Transverse colon (tissue), 4 donors: ENCODE results near the gene HPN. TPM values are rescaled to one million over a fixed set of nuclear protein-coding genes. Genes with fewer than 3 reads are reported as not detected.

Source experiments
- DNase-seq: peaks from one replicate; pipeline ENCODE4 v3.0.0-alpha.2; 2019
- H3K27ac ChIP-seq, 4 donors: fragments of 200-600 bp; sonication (generic); 2 replicates each; pipeline ENCODE4 v1.5.1; 2016 to 2018; ENCODE audit warnings: inconsistent platforms in 4 of 4
- H3K27me3 ChIP-seq: fragments of 200-600 bp; sonication (generic); 2 replicates; pipeline ENCODE4 v1.5.1; 2017; ENCODE audit warnings: inconsistent platforms
- H3K36me3 ChIP-seq, 4 donors: fragments of 200-600 bp; sonication (generic); 2 replicates each; pipeline ENCODE4 v1.5.1; 2017 to 2019; ENCODE audit warnings: inconsistent platforms in 4 of 4
- H3K4me1 ChIP-seq, 4 donors: fragments of 200-600 bp; sonication (generic); 2 replicates each; pipeline ENCODE4 v1.5.1; 2017 to 2020; ENCODE audit warnings: inconsistent platforms in 4 of 4
- H3K4me3 ChIP-seq, 4 donors: fragments of 200-600 bp; sonication (generic); 1 replicate in 1 of 4; 2 replicates in 3 of 4; pipeline versions ENCODE4 v1.5.1 to v1.6.1; 2017 to 2019; ENCODE audit warnings: inconsistent platforms in 4 of 4
- H3K9me3 ChIP-seq, 2 donors: fragments of 200-600 bp; sonication (generic); 2 replicates each; pipeline ENCODE4 v1.5.1; 2017 to 2019; ENCODE audit warnings: inconsistent platforms in 2 of 2
- CTCF ChIP-seq, 5 experiments: fragments of 200-600 bp in 3 of 5; fragments of 450-650 bp in 2 of 5; sonication (generic) in 3 of 5; IDR thresholded peaks; 1 replicate in 2 of 5; 2 replicates in 3 of 5; pipeline ENCODE4 v1.5.1; 2016 to 2017; ENCODE audit warnings: antibody characterized with exemption in 5 of 5, inconsistent platforms in 3 of 5, mild to moderate bottlenecking in 2 of 5, moderate library complexity in 1 of 5
- EP300 ChIP-seq: sonication (generic); formaldehyde crosslinking; IDR thresholded peaks from one replicate; pipeline ENCODE4 v1.6.1; 2017; ENCODE audit warnings: antibody characterized with exemption, low read depth
- POLR2A ChIP-seq: fragments of 450-650 bp; IDR thresholded peaks from one replicate; pipeline ENCODE4 v1.6.1; 2016; ENCODE audit warnings: antibody characterized with exemption, mild to moderate bottlenecking, moderate library complexity
- POLR2AphosphoS5 ChIP-seq, 3 donors: sonication (generic); formaldehyde crosslinking; IDR thresholded peaks; one replicate each; pipeline ENCODE4 v1.6.1; 2016; ENCODE audit warnings: antibody characterized with exemption in 3 of 3
- WGBS, 2 donors: methylation state at CpG; one replicate each; pipeline ENCODE4 v1.1.5; 2018; ENCODE audit warnings: low coverage in 1 of 2; 5-methylcytosine and 5-hydroxymethylcytosine counted together
- in situ Hi-C, 4 donors: fragments of 200-750 bp; cut with MboI; loops; one replicate each; pipeline versions ENCODE4 v1.15.0 to v1.15.1; 2017; ENCODE audit warnings: low sequenced_read_pairs in 3 of 4, low pct_ligation_motif_present in 1 of 4, low pct_unique_long_range_greater_than_20kb in 1 of 4
- intact Hi-C: fragments of 100-400 bp; cut with DNase I; formaldehyde crosslinking; loops from one replicate; pipeline ENCODE4 v1.15.1; 2023; ENCODE audit warnings: low total_unique reads
- total RNA-seq, 4 donors: library from RNA; depleted of rRNA; stranded (reverse); fragments of >200 nt; gene quantifications; one replicate each; pipeline ENCODE4 v1.1.0, GENCODE V29; 2016

The HPN gene
- total RNA-seq, 4 donors from 2014 or later = 0.32 to 0.68 TPM; not detected in 2

GRCh38 chr19:35083691-35084508 lies 42.4 kb downstream of the HPN start:
- no peaks in the 10 kb centered on the region for H3K9me3 ChIP-seq
- intact Hi-C loops = no loop called here
- H3K4me1 ChIP-seq = no peaks in the 10 kb centered on the region
- TF ChIP-seq CTCF (IDR thresholded peaks at IDR 0.05) (no peak), EP300 (no peak), POLR2AphosphoS5 (IDR thresholded peaks at IDR 0.05) (no peak), POLR2A (no peak)
- no peak overlapping the region for H3K4me3 ChIP-seq
- no peak for DNase-seq
- H3K27ac ChIP-seq = no peak overlapping the region
- in situ Hi-C loops = no loop called here
- 82% methylated on average over 15 of the region's 15 CpGs; no CpG with 5 or more reads in 1 of the 2 donors for WGBS, 2 donors
- H3K36me3 ChIP-seq = no peaks in the 10 kb centered on the region
- no peaks in the 10 kb centered on the region for H3K27me3 ChIP-seq

- Histone ChIP-seq H3K4me1 (no peaks in the 10 kb centered on the region), H3K9me3 (no peaks in the 10 kb centered on the region), H3K27ac (no peak overlapping the region), H3K4me3 (no peak overlapping the region), H3K36me3 (no peaks in the 10 kb centered on the region), H3K27me3 (peaks cover 3% of the 10 kb centered on the region)
- TF ChIP-seq POLR2AphosphoS5 (IDR thresholded peaks at IDR 0.05) (no peak), EP300 (no peak), CTCF (IDR thresholded peaks at IDR 0.05) (no peak), POLR2A (no peak)
- intact Hi-C loops (no loop called here), in situ Hi-C loops (no loop called here)
- no peak for DNase-seq
- WGBS, 2 donors = 91 to 100% methylated on average over 1 to 3 of the region's 3 CpGs
Measured at GRCh38 chr19:35084509-35084762, 42.9 kb downstream of the HPN start.

- H3K27me3 ChIP-seq = peaks cover 7% of the 10 kb centered on the region
- peaks cover 0 to 8% (median 2%) of the 10 kb centered on the region in 4 donors for H3K4me1 ChIP-seq
- no peak overlapping the region for H3K27ac ChIP-seq
- intact Hi-C loops = no loop called here
- no peak for TF ChIP-seq EP300
- no peak for TF ChIP-seq POLR2AphosphoS5 (IDR thresholded peaks at IDR 0.05)
- no peak for TF ChIP-seq POLR2A
- TF ChIP-seq CTCF (IDR thresholded peaks at IDR 0.05) = no peak
- in situ Hi-C loops = no loop called here
- 59 to 80% methylated on average over 5 to 6 of the region's 6 CpGs for WGBS, 2 donors
- H3K36me3 ChIP-seq = no peaks in the 10 kb centered on the region
- no peak overlapping the region for H3K4me3 ChIP-seq
- H3K9me3 ChIP-seq = no peaks in the 10 kb centered on the region
- DNase-seq = no peak
Measured at GRCh38 chr19:35085947-35086346, 44.4 kb downstream of the HPN start.

GRCh38 chr19:35086455-35086854 lies 44.9 kb downstream of the HPN start:
- Histone ChIP-seq H3K4me3 (no peak overlapping the region), H3K4me1 (peaks cover 0 to 9% (median 2%) of the 10 kb centered on the region in 4 donors), H3K27me3 (peaks cover 8% of the 10 kb centered on the region), H3K9me3 (no peaks in the 10 kb centered on the region), H3K27ac (no peak overlapping the region), H3K36me3 (no peaks in the 10 kb centered on the region)
- DNase-seq = no peak
- 20 to 75% methylated on average over 1 to 5 of the region's 8 CpGs for WGBS, 2 donors
- no peak for TF ChIP-seq POLR2A
- in situ Hi-C loops (no loop called here), intact Hi-C loops (no loop called here)

- TF ChIP-seq CTCF (IDR thresholded peaks at IDR 0.05) (no peak), EP300 (no peak), POLR2A (no peak), POLR2AphosphoS5 (IDR thresholded peaks at IDR 0.05) (no peak)
- Histone ChIP-seq H3K27me3 (peaks cover 8% of the 10 kb centered on the region), H3K4me1 (peaks cover 0 to 9% (median 3%) of the 10 kb centered on the region in 4 donors), H3K27ac (no peak overlapping the region), H3K36me3 (no peaks in the 10 kb centered on the region), H3K9me3 (no peaks in the 10 kb centered on the region), H3K4me3 (no peak overlapping the region)
- in situ Hi-C loops (no loop called here), intact Hi-C loops (no loop called here)
- DNase-seq = no peak
Measured at GRCh38 chr19:35087393-35087792, 45.9 kb downstream of the HPN start.
